OCI-LY3 (cell line): ENCODE measurements around the gene SEPTIN14.
"Not testable (repeated sequence)": the region's sequence is repeated elsewhere in the genome, so short reads cannot be mapped to it uniquely, and the experiment has no call there.

ENCODE experiments used
- H2AFZ ChIP-seq: fragments of 200-600, 300-600 bp; shearing (Covaris generic); 2 replicates; pipeline ENCODE4 v1.6.0; 2014; ENCODE audit warnings: antibody characterized with exemption, low read depth, low read length
- H3K27ac ChIP-seq: fragments of 200-600, 300-600 bp; sonication (generic); 2 replicates; pipeline ENCODE4 v1.5.1; 2014; ENCODE audit warnings: mild to moderate bottlenecking, low read length, moderate library complexity, mixed read lengths
- H3K27me3 ChIP-seq: fragments of 200-600, 300-600 bp; sonication (generic); 2 replicates; pipeline ENCODE4 v1.6.1; 2014; ENCODE audit warnings: low read depth, low read length, mixed read lengths
- H3K36me3 ChIP-seq: fragments of 200-600, 300-600 bp; sonication (generic); replicated peaks from 2 replicates; pipeline ENCODE3; 2014; ENCODE audit warnings: low read depth, low read length, mixed read lengths
- H3K4me1 ChIP-seq: fragments of 300-600, 200-600 bp; sonication (generic); 2 replicates; pipeline ENCODE4 v1.6.1; 2014; ENCODE audit warnings: low read length, mixed read lengths
- H3K4me2 ChIP-seq: fragments of 200-600, 300-600 bp; sonication (generic); 2 replicates; pipeline ENCODE4 v1.6.1; 2014; ENCODE audit warnings: low read length, mixed read lengths
- H3K4me3 ChIP-seq: fragments of 300-600, 200-600 bp; sonication (generic); 2 replicates; pipeline ENCODE4 v1.5.1; 2014; ENCODE audit warnings: antibody characterized with exemption, mild to moderate bottlenecking, low read length, moderate library complexity
- H3K79me2 ChIP-seq: fragments of 300-600, 200-600 bp; shearing (Covaris generic); 2 replicates; pipeline ENCODE4 v1.6.1; 2014; ENCODE audit warnings: mild to moderate bottlenecking, low read length, mixed read lengths
- H3K9ac ChIP-seq: fragments of 300-600, 200-600 bp; shearing (Covaris generic); 2 replicates; pipeline ENCODE4 v1.6.0; 2014; ENCODE audit warnings: mild to moderate bottlenecking, low read length, moderate library complexity
- H3K9me3 ChIP-seq: fragments of 200-600, 300-600 bp; shearing (Covaris generic); 2 replicates; pipeline ENCODE4 v1.6.1; 2014; ENCODE audit warnings: low read length, mixed read lengths; ENCODE audit not compliant: insufficient read depth
- H4K20me1 ChIP-seq: fragments of 200-600, 300-600 bp; sonication (generic); 2 replicates; pipeline ENCODE4 v1.6.1; 2016; ENCODE audit warnings: low read length, mixed read lengths; ENCODE audit not compliant: insufficient read depth
- EZH2phosphoT487 ChIP-seq: fragments of 200-600 bp; shearing (Covaris generic); IDR thresholded peaks from 2 replicates; pipeline ENCODE4 v1.6.1; 2018; ENCODE audit warnings: antibody characterized with exemption, mixed run types, low read depth
- TF ChIP-seq, protein P1 (sequence below): fragments of 200-600, 300-600 bp; sonication (generic); IDR thresholded peaks from 2 replicates; pipeline ENCODE4 v1.5.1; 2014; ENCODE audit warnings: antibody characterized with exemption, low read length, low read depth

SEPTIN14 gene

DNA sequence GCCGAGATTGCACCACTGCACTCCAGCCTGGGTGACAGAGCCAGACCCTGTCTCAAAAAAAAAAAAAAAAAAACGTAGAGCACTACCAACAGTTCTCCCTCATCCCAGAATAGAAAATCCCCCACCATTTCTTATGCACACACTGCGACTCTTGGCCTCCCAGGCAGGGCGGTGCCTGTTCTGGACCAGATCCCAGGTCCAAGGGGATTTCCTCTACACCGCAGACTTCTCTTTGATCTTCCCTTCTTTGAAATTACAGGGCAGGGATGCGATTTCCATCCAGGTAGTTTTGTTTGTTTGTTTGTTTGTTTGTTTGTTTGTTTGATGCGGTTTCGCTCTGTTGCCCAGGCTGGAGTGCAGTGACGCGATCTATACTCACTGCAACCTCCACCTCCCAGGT is 91.8 kb downstream of the SEPTIN14 start:
- H3K9ac ChIP-seq, result no peak overlapping the region
- H3K4me1 ChIP-seq, result no peaks in the 10 kb centered on the region
- no peak for TF ChIP-seq EZH2phosphoT487
- TF ChIP-seq, protein P1, sequence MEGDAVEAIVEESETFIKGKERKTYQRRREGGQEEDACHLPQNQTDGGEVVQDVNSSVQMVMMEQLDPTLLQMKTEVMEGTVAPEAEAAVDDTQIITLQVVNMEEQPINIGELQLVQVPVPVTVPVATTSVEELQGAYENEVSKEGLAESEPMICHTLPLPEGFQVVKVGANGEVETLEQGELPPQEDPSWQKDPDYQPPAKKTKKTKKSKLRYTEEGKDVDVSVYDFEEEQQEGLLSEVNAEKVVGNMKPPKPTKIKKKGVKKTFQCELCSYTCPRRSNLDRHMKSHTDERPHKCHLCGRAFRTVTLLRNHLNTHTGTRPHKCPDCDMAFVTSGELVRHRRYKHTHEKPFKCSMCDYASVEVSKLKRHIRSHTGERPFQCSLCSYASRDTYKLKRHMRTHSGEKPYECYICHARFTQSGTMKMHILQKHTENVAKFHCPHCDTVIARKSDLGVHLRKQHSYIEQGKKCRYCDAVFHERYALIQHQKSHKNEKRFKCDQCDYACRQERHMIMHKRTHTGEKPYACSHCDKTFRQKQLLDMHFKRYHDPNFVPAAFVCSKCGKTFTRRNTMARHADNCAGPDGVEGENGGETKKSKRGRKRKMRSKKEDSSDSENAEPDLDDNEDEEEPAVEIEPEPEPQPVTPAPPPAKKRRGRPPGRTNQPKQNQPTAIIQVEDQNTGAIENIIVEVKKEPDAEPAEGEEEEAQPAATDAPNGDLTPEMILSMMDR, result no peak
- no peaks in the 10 kb centered on the region for H3K27me3 ChIP-seq
- H3K9me3 ChIP-seq, result no peaks in the 10 kb centered on the region
- no peaks in the 10 kb centered on the region for H3K36me3 ChIP-seq
- no peak overlapping the region for H3K4me3 ChIP-seq
- H3K4me2 ChIP-seq, result no peak overlapping the region
- H3K79me2 ChIP-seq, result no peaks in the 10 kb centered on the region
- H3K27ac ChIP-seq, result no peak overlapping the region
- H2AFZ ChIP-seq, result no peak overlapping the region
- no peaks in the 10 kb centered on the region for H4K20me1 ChIP-seq

DNA sequence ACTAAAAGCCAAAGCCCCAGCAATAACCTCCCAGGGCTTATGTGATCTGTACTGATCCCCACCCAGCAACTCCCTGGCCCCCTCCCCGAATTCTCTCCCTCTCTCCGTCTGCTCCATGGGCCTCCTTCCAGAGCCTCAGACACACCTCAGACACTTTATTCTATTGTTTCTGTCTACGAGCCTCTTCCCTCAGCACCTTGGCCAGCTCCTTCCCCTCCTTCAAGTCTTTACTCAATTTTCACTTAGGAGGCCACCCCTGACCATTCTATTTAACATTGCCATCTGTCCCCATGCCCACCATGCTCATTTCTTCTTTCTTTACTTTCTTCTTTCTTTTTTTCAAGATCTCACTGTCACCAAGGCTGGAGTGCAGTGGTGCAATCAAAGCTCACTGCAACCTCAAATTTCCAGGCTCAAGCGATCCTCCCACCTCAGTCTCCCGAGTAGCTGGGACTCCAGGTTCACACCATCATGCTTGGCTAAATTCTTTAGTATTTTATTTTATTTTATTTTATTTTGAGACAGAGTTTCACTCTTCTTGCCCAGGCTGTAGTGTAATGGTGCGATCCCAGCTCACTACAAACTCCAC is 109.2 kb downstream of the SEPTIN14 start:
- not testable (repeated sequence) for H3K4me1 ChIP-seq, H4K20me1 ChIP-seq, H3K36me3 ChIP-seq, H3K9ac ChIP-seq, H3K9me3 ChIP-seq, H3K79me2 ChIP-seq, H2AFZ ChIP-seq, H3K4me3 ChIP-seq, H3K27me3 ChIP-seq, H3K4me2 ChIP-seq, H3K27ac ChIP-seq

DNA sequence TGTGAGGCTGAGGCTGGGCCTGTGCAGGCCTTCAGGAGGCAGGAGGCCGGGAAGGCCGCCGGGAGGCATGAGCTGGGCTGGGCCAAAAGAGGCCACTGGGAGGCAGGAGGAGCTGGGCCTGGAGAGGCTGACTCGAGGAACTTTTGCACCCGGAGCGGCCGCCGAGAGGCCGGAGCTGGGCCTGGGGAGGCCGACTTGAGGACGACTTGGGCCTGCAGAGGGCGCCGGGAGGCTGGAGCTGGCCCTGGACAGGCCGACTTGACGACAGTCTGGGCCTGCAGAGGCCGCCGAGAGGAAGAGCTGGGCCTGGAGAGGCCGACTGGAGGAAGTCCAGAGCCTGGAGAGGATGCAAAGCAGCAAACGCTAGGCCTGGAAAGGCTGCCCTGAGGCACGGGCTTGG is 117.8 kb downstream of the SEPTIN14 start:
- H2AFZ ChIP-seq, H3K27me3 ChIP-seq, H3K4me3 ChIP-seq: not testable (repeated sequence)

More for the DNA sequence above, 117.8 kb downstream of the SEPTIN14 start:
- not testable (repeated sequence) for H3K4me1 ChIP-seq, H4K20me1 ChIP-seq, H3K27ac ChIP-seq, H3K79me2 ChIP-seq, H3K9me3 ChIP-seq, H3K4me2 ChIP-seq, H3K36me3 ChIP-seq, H3K9ac ChIP-seq
